Neural cell (in vitro differentiated cells): ENCODE results near the gene ARNT2. TPM values are rescaled to one million over a fixed set of nuclear protein-coding genes. Genes with fewer than 3 reads are reported as not detected.

Source experiments
- H2AFZ ChIP-seq: fragments of 200-600, 300-800 bp; sonication (generic), shearing (Covaris generic); 2 replicates; pipeline ENCODE4 v1.6.0; 2014; ENCODE audit warnings: low read depth, mild to moderate bottlenecking, antibody characterized with exemption, low read length, moderate library complexity
- H3F3A ChIP-seq: fragments of 200-600 bp; shearing (Covaris generic); 2 replicates; pipeline ENCODE4 v1.6.1; 2016; ENCODE audit warnings: mild to moderate bottlenecking, moderate library complexity, mixed read lengths, antibody characterized with exemption, low read length; ENCODE audit not compliant: insufficient read depth, poor library complexity, severe bottlenecking
- H3K27ac ChIP-seq: fragments of 200-600, 300-800 bp; sonication (generic), shearing (Covaris generic); 2 replicates; pipeline ENCODE4 v1.5.1; 2014; ENCODE audit warnings: mild to moderate bottlenecking, low read length, moderate library complexity
- H3K27me3 ChIP-seq: fragments of 300-800, 200-600 bp; sonication (generic), shearing (Covaris generic); 2 replicates; pipeline ENCODE4 v1.6.0; 2014; ENCODE audit warnings: mild to moderate bottlenecking, low read depth, low read length, moderate library complexity; ENCODE audit not compliant: insufficient read depth
- H3K36me3 ChIP-seq: fragments of 300-800, 200-600 bp; sonication (generic), shearing (Covaris generic); 2 replicates; pipeline ENCODE4 v1.5.1; 2014; ENCODE audit warnings: mild to moderate bottlenecking, antibody characterized with exemption, low read length, moderate library complexity; ENCODE audit not compliant: insufficient read depth
- H3K4me2 ChIP-seq: fragments of 300-800, 200-600 bp; sonication (generic), shearing (Covaris generic); 2 replicates; pipeline ENCODE4 v1.6.0; 2014; ENCODE audit warnings: mild to moderate bottlenecking, low read length
- H3K4me3 ChIP-seq: fragments of 300-800, 200-600 bp; sonication (generic), shearing (Covaris generic); 2 replicates; pipeline ENCODE4 v1.5.1; 2014; ENCODE audit warnings: mild to moderate bottlenecking, low read length, moderate library complexity
- H3K79me2 ChIP-seq: fragments of 200-600 bp; shearing (Covaris generic); replicated peaks from 2 replicates; pipeline ENCODE4 v1.6.0; 2014; ENCODE audit warnings: mild to moderate bottlenecking, low read length, moderate library complexity; ENCODE audit not compliant: insufficient read depth
- H3K9ac ChIP-seq: fragments of 300-800, 200-600 bp; sonication (generic), shearing (Covaris generic); 2 replicates; pipeline ENCODE4 v1.6.1; 2016; ENCODE audit warnings: mild to moderate bottlenecking, low read length, mixed read lengths
- H3K9me2 ChIP-seq: fragments of 200-600 bp; shearing (Covaris generic); 2 replicates; pipeline ENCODE4 v1.6.1; 2016; ENCODE audit warnings: mild to moderate bottlenecking, low read length, mixed read lengths; ENCODE audit not compliant: insufficient read depth
- H3K9me3 ChIP-seq: fragments of 200-600, 300-800 bp; sonication (generic), shearing (Covaris generic); 2 replicates; pipeline ENCODE4 v1.6.1; 2016; ENCODE audit warnings: mild to moderate bottlenecking, mixed run types, low read length, moderate library complexity, mixed read lengths
- H4K20me1 ChIP-seq: fragments of 200-600 bp; shearing (Covaris generic); 2 replicates; pipeline ENCODE4 v1.6.1; 2016; ENCODE audit warnings: mild to moderate bottlenecking, mixed run types; ENCODE audit not compliant: insufficient read depth
- EP300 ChIP-seq: fragments of 450-650 bp; conservative IDR thresholded peaks from 2 replicates; pipeline ENCODE4 v1.6.1; 2014; ENCODE audit warnings: antibody characterized with exemption, mild to moderate bottlenecking, moderate library complexity; ENCODE audit not compliant: poor library complexity, severe bottlenecking
- EZH2 ChIP-seq: fragments of 200-600, 300-800 bp; shearing (Covaris generic), sonication (generic); IDR thresholded peaks from 2 replicates; pipeline ENCODE4 v1.6.1; 2014; ENCODE audit warnings: antibody characterized with exemption, low read length, borderline replicate concordance, mild to moderate bottlenecking; ENCODE audit not compliant: insufficient read depth, poor library complexity, severe bottlenecking
- MXI1 ChIP-seq: fragments of 450-650 bp; conservative IDR thresholded peaks from 2 replicates; pipeline ENCODE4 v1.6.1; 2014; ENCODE audit warnings: antibody characterized with exemption, mild to moderate bottlenecking; ENCODE audit not compliant: poor library complexity, severe bottlenecking
- POLR2AphosphoS5 ChIP-seq: IDR thresholded peaks from 2 replicates; pipeline ENCODE4 v1.6.1; 2012
- RAD21 ChIP-seq: fragments of 450-650 bp; conservative IDR thresholded peaks from 2 replicates; pipeline ENCODE4 v1.6.1; 2014; ENCODE audit warnings: antibody characterized with exemption, mild to moderate bottlenecking, moderate library complexity
- REST ChIP-seq: IDR thresholded peaks from 2 replicates; pipeline ENCODE4 v1.6.1; 2012; ENCODE audit warnings: borderline replicate concordance
- SMC3 ChIP-seq: fragments of 450-650 bp; conservative IDR thresholded peaks from 2 replicates; pipeline ENCODE4 v1.6.1; 2014; ENCODE audit warnings: antibody characterized with exemption, mild to moderate bottlenecking, moderate library complexity; ENCODE audit not compliant: poor library complexity
- TAF1 ChIP-seq: IDR thresholded peaks from 2 replicates; pipeline ENCODE4 v1.6.1; 2012; ENCODE audit warnings: low read depth
- polyA plus RNA-seq: library from polyadenylated mRNA; depleted of rRNA; stranded (reverse); fragments of >200 nt; gene quantifications from 2 replicates; pipeline ENCODE4 v1.2.3, GENCODE V29; 2014
- TF ChIP-seq, protein P1 (sequence below): fragments of 450-650 bp; IDR thresholded peaks from 2 replicates; pipeline ENCODE4 v1.5.1; 2014; ENCODE audit warnings: antibody characterized with exemption, mild to moderate bottlenecking, moderate library complexity; ENCODE audit not compliant: poor library complexity, severe bottlenecking

Gene ARNT2
- polyA plus RNA-seq, 1 donor from 2014 or later = 41.2 TPM

DNA sequence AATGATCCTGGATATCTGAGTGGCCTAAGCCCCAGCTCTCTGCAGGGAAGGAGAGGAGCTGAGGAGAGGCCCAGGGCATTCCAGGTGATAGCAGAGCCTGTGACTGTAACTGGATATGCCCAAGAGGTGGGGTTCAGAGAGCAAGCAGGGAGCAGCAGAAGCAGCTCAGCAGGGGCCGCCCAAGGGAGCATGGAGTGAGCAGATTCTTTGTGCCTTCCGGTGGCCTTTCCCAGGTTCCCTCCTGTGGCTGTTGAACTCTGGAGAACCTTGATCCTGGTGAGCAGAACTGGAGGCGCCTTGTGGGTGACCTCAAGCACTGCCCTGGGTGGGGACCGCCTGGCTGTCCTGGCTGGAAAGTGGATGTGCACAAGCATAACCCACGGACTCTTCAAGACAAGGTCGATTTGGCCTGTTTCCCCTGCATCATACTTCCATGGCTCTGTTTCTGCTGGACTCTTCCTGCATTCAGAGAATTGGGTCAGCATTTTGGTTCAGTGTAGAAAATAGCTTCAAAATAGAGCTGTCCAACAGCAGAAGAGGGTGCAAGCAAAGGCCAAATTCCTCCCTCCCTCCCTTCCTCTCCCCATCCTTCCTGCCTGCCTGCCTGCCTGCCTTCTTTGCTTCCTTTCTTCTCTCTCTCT is 76.1 kb downstream of the ARNT2 start:
- Histone ChIP-seq H2AFZ (no peak overlapping the region), H3K36me3 (peaks cover 6% of the 10 kb centered on the region), H3K9ac (no peak overlapping the region), H3F3A (no peaks in the 10 kb centered on the region), H4K20me1 (no peaks in the 10 kb centered on the region), H3K27me3 (no peaks in the 10 kb centered on the region), H3K79me2 (no peaks in the 10 kb centered on the region), H3K9me3 (no peaks in the 10 kb centered on the region), H3K27ac (no peak overlapping the region), H3K4me3 (no peak overlapping the region), H3K4me2 (no peak overlapping the region), H3K9me2 (no peaks in the 10 kb centered on the region)
- no peak for TF ChIP-seq EZH2
- TF ChIP-seq RAD21 = no peak
- TF ChIP-seq MXI1 = no peak
- no peak for TF ChIP-seq REST
- TF ChIP-seq SMC3 = no peak
- no peak for TF ChIP-seq EP300
- no peak for TF ChIP-seq POLR2AphosphoS5
- TF ChIP-seq, protein P1, sequence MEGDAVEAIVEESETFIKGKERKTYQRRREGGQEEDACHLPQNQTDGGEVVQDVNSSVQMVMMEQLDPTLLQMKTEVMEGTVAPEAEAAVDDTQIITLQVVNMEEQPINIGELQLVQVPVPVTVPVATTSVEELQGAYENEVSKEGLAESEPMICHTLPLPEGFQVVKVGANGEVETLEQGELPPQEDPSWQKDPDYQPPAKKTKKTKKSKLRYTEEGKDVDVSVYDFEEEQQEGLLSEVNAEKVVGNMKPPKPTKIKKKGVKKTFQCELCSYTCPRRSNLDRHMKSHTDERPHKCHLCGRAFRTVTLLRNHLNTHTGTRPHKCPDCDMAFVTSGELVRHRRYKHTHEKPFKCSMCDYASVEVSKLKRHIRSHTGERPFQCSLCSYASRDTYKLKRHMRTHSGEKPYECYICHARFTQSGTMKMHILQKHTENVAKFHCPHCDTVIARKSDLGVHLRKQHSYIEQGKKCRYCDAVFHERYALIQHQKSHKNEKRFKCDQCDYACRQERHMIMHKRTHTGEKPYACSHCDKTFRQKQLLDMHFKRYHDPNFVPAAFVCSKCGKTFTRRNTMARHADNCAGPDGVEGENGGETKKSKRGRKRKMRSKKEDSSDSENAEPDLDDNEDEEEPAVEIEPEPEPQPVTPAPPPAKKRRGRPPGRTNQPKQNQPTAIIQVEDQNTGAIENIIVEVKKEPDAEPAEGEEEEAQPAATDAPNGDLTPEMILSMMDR = no peak
- no peak for TF ChIP-seq TAF1

DNA sequence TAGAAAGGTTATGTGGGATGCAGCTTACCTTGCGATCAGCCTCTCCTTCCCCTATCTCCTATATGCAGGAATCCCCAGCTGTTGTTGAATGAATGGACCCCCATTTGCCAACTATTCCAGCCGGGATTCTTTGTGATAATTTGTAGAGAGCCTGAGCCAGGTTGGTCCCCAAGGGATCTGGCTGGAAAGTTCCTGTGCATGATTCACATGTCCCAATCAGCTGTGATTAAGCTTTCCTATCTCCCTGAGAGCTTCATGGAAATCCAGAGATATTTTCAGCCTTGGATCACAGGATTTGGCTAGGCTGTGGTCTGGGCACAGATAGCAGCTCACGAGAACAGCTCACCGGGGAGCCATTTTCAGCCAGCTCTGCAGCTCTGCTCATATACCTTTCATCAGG is 76.7 kb downstream of the ARNT2 start:
- H3K36me3 ChIP-seq = peaks cover 4% of the 10 kb centered on the region
- H2AFZ ChIP-seq = no peak overlapping the region
- H3K4me3 ChIP-seq = no peak overlapping the region
- TF ChIP-seq EZH2 = no peak
- TF ChIP-seq TAF1 = no peak
- no peak for TF ChIP-seq SMC3
- TF ChIP-seq MXI1 = no peak
- TF ChIP-seq EP300 = no peak
- no peak for TF ChIP-seq POLR2AphosphoS5
- TF ChIP-seq REST = no peak
- no peak for TF ChIP-seq RAD21
- TF ChIP-seq, protein P1 = no peak
- no peaks in the 10 kb centered on the region for H3F3A ChIP-seq
- H3K9ac ChIP-seq = no peak overlapping the region
- no peaks in the 10 kb centered on the region for H3K27me3 ChIP-seq
- H3K79me2 ChIP-seq = no peaks in the 10 kb centered on the region
- H4K20me1 ChIP-seq = no peaks in the 10 kb centered on the region
- no peak overlapping the region for H3K27ac ChIP-seq
- no peaks in the 10 kb centered on the region for H3K9me3 ChIP-seq
- H3K4me2 ChIP-seq = no peak overlapping the region
- no peaks in the 10 kb centered on the region for H3K9me2 ChIP-seq
